H1 (cell line): ENCODE measurements around the gene ATP1A1. TPM values are rescaled to one million over a fixed set of nuclear protein-coding genes. Genes with fewer than 3 reads are reported as not detected.

Experiments used
- CTCF ChIA-PET: fragments of 300-600 bp; sonication (Branson Sonifier 250); formaldehyde crosslinking; loops from one replicate; lab custom pipeline; 2021; ENCODE audit not compliant: partially characterized antibody; lab: Charles Lee
- POLR2A ChIA-PET: fragments of 300-600 bp; sonication (Branson Sonifier 250); formaldehyde crosslinking; loops from one replicate; lab custom pipeline; 2021; ENCODE audit warnings: inconsistent platforms; ENCODE audit not compliant: partially characterized antibody; lab: Charles Lee
- DNase-seq, 2 experiments: peaks; one replicate each; pipeline versions ENCODE4 v3.0.0 to v3.0.0-alpha.2; 2010 to 2022; ENCODE audit warnings: low spot score in 2 of 2, low read depth in 1 of 2, mixed read lengths in 1 of 2
- FAIRE-seq: peaks from 2 replicates; lab custom pipeline; 2011; peaks lifted over from hg19 to GRCh38; lab: Jason Lieb, UNC
- H2AFZ ChIP-seq: 2 replicates; pipeline ENCODE4 v1.8.1; 2012; ENCODE audit warnings: low read length, inconsistent platforms
- H2AK5ac ChIP-seq: 2 replicates; pipeline ENCODE4 v1.6.1; 2013; ENCODE audit warnings: low read depth, low read length
- H2BK120ac ChIP-seq: replicated peaks from 2 replicates; pipeline ENCODE3; 2013; ENCODE audit warnings: low read depth, low read length, inconsistent platforms
- H2BK12ac ChIP-seq: 2 replicates; pipeline ENCODE4 v1.6.1; 2013; ENCODE audit warnings: low read depth, low read length
- H2BK15ac ChIP-seq: 2 replicates; pipeline ENCODE4 v1.6.1; 2013; ENCODE audit warnings: low read length
- H2BK20ac ChIP-seq: 2 replicates; pipeline ENCODE4 v1.6.1; 2013; ENCODE audit warnings: low read length
- H2BK5ac ChIP-seq: 2 replicates; pipeline ENCODE4 v1.6.1; 2013; ENCODE audit warnings: low read depth, low read length
- H3K14ac ChIP-seq: 2 replicates; pipeline ENCODE4 v1.6.1; 2013; ENCODE audit warnings: inconsistent platforms; ENCODE audit not compliant: insufficient read length
- H3K18ac ChIP-seq: 2 replicates; pipeline ENCODE4 v1.6.1; 2013; ENCODE audit warnings: low read length; ENCODE audit errors: extremely low read depth
- H3K23ac ChIP-seq: 2 replicates; pipeline ENCODE4 v1.6.1; 2013; ENCODE audit warnings: inconsistent platforms; ENCODE audit not compliant: insufficient read length
- H3K23me2 ChIP-seq: 2 replicates; pipeline ENCODE4 v1.6.1; 2013; ENCODE audit warnings: low read depth, low read length
- H3K27ac ChIP-seq: 2 replicates; pipeline ENCODE4 v1.6.1; 2011; ENCODE audit warnings: low read depth, low read length, inconsistent platforms
- H3K27me3 ChIP-seq, 4 experiments: replicated peaks in 1 of 4; 1 replicate in 1 of 4; 2 replicates in 3 of 4; pipeline versions ENCODE4 v1.6.1 to v1.8.1; 2011 to 2013; ENCODE audit warnings: low read length in 3 of 4, mild to moderate bottlenecking in 3 of 4, inconsistent platforms in 2 of 4, mixed read lengths in 2 of 4, moderate library complexity in 1 of 4; ENCODE audit not compliant: control insufficient read depth in 3 of 4, insufficient read depth in 3 of 4; ENCODE audit errors: extremely low read depth in 1 of 4
- H3K36me3 ChIP-seq, 4 experiments: 2 replicates each; pipeline versions ENCODE4 v1.6.1 to v1.8.1; 2011 to 2013; ENCODE audit warnings: mild to moderate bottlenecking in 4 of 4, low read length in 3 of 4, moderate library complexity in 2 of 4, control low read depth in 1 of 4, inconsistent platforms in 1 of 4; ENCODE audit not compliant: insufficient read depth in 4 of 4, control insufficient read depth in 2 of 4
- H3K4ac ChIP-seq: replicated peaks from 2 replicates; pipeline ENCODE3; 2013; ENCODE audit warnings: low read length, low read depth, mixed read lengths, inconsistent platforms; ENCODE audit not compliant: insufficient read length
- H3K4me1 ChIP-seq, 4 experiments: replicated peaks in 1 of 4; 1 replicate in 1 of 4; 2 replicates in 3 of 4; pipeline versions ENCODE4 v1.6.1 to v1.8.1; 2011 to 2013; ENCODE audit warnings: low read length in 3 of 4, inconsistent platforms in 2 of 4, mixed read lengths in 1 of 4; ENCODE audit not compliant: insufficient read depth in 4 of 4, control insufficient read depth in 3 of 4
- H3K4me2 ChIP-seq, 2 experiments: 2 replicates each; pipeline versions ENCODE4 v1.6.1 to v1.8.1; 2011 to 2013; ENCODE audit warnings: low read depth in 2 of 2, low read length in 2 of 2, control low read depth in 1 of 2, inconsistent platforms in 1 of 2, mild to moderate bottlenecking in 1 of 2; ENCODE audit not compliant: insufficient read depth in 1 of 2
- H3K4me3 ChIP-seq, 4 experiments: fragments of 200-600, 300-600 bp in 1 of 4; sonication (generic), shearing (Covaris generic), sonication (Bioruptor Twin) in 1 of 4; 2 replicates each; pipeline versions ENCODE4 v1.5.1 to v1.8.1; 2011 to 2016; ENCODE audit warnings: low read length in 4 of 4, low read depth in 3 of 4, control low read depth in 2 of 4, inconsistent platforms in 2 of 4, mild to moderate bottlenecking in 2 of 4, mixed read lengths in 1 of 4, moderate library complexity in 1 of 4; ENCODE audit not compliant: insufficient read depth in 2 of 4; ENCODE audit errors: extremely low read depth in 1 of 4
- H3K56ac ChIP-seq: replicated peaks from 2 replicates; pipeline ENCODE3; 2013; ENCODE audit warnings: low read depth, mild to moderate bottlenecking, mixed read lengths, low read length, inconsistent platforms; ENCODE audit not compliant: insufficient read length
- H3K79me1 ChIP-seq: 2 replicates; pipeline ENCODE4 v1.6.1; 2013; ENCODE audit warnings: low read depth, low read length, control low read depth
- H3K79me2 ChIP-seq, 2 experiments: 2 replicates each; pipeline versions ENCODE4 v1.6.1 to v1.8.1; 2012 to 2013; ENCODE audit warnings: low read length in 2 of 2, mild to moderate bottlenecking in 2 of 2, inconsistent platforms in 1 of 2; ENCODE audit not compliant: insufficient read depth in 2 of 2, control insufficient read depth in 1 of 2
- H3K9ac ChIP-seq, 4 experiments: replicated peaks in 1 of 4; 1 replicate in 1 of 4; 2 replicates in 3 of 4; pipeline versions ENCODE4 v1.6.1 to v1.8.1; 2011 to 2013; ENCODE audit warnings: low read depth in 3 of 4, low read length in 3 of 4, control low read depth in 2 of 4, mild to moderate bottlenecking in 2 of 4, moderate library complexity in 2 of 4, inconsistent platforms in 1 of 4; ENCODE audit errors: extremely low read depth in 1 of 4
- H3K9me3 ChIP-seq, 2 experiments: 2 replicates each; pipeline versions ENCODE4 v1.6.1 to v1.8.1; 2012 to 2013; ENCODE audit warnings: mild to moderate bottlenecking in 2 of 2, moderate library complexity in 2 of 2, control low read depth in 1 of 2, inconsistent platforms in 1 of 2, low read depth in 1 of 2, low read length in 1 of 2, mixed read lengths in 1 of 2; ENCODE audit not compliant: insufficient read depth in 2 of 2
- H4K20me1 ChIP-seq, 2 experiments: replicated peaks in 1 of 2; 2 replicates each; pipeline versions ENCODE3 to v1.8.1; 2011 to 2013; ENCODE audit warnings: inconsistent platforms in 2 of 2, low read length in 2 of 2, mild to moderate bottlenecking in 1 of 2; ENCODE audit not compliant: insufficient read depth in 2 of 2, control insufficient read depth in 1 of 2
- H4K5ac ChIP-seq: 2 replicates; pipeline ENCODE4 v1.6.1; 2013; ENCODE audit warnings: low read length, low read depth, mixed read lengths, inconsistent platforms; ENCODE audit not compliant: insufficient read length
- H4K8ac ChIP-seq: 2 replicates; pipeline ENCODE4 v1.8.0; 2013; ENCODE audit warnings: mild to moderate bottlenecking, moderate library complexity, low read length, inconsistent platforms; ENCODE audit not compliant: insufficient read depth; ENCODE audit errors: extremely low read depth
- H4K91ac ChIP-seq: replicated peaks from 2 replicates; pipeline ENCODE3; 2013; ENCODE audit warnings: low read length, mixed read lengths, inconsistent platforms; ENCODE audit not compliant: insufficient read length
- ASH2L ChIP-seq: fragments of 200-600, 300-600 bp; sonication (generic); IDR thresholded peaks from one replicate; pipeline ENCODE4 v1.7.1; 2017; ENCODE audit warnings: low read length
- SRF ChIP-seq: IDR thresholded peaks from 2 replicates; pipeline ENCODE4 v1.6.1; 2011; ENCODE audit warnings: mild to moderate bottlenecking, low read depth, low read length, moderate library complexity
- WGBS, 2 experiments: shearing (Covaris generic) in 1 of 2; methylation state at CpG; one replicate each; pipeline versions ENCODE4 v1.1.6 to v1.1.7; 2013 to 2015; ENCODE audit warnings: low lambda C conversion rate in 2 of 2, mixed read lengths in 2 of 2, inconsistent platforms in 1 of 2, low coverage in 1 of 2, missing lambda C conversion rate in 1 of 2; ENCODE audit not compliant: insufficient replicate concordance in 2 of 2, insufficient coverage in 1 of 2, insufficient read length in 1 of 2; ENCODE audit errors: extremely low coverage in 1 of 2, missing lambda C conversion rate in 1 of 2; 5-methylcytosine and 5-hydroxymethylcytosine counted together
- polyA plus RNA-seq, 7 experiments: library from polyadenylated mRNA; depleted of rRNA in 3 of 7; stranded (reverse) in 5 of 7; unstranded in 2 of 7; fragments of >200 nt in 5 of 7; fragments of 200-250 nt in 2 of 7; gene quantifications; 1 replicate in 5 of 7; 2 replicates in 1 of 7; 4 replicates in 1 of 7; pipeline versions ENCODE4 v1.2.1 to v1.2.3, GENCODE V29; 2011 to 2013; ENCODE audit warnings: missing spikeins in 2 of 7, mixed read lengths in 2 of 7
- total RNA-seq: library from RNA; stranded (reverse); fragmentation: NEBNext Ultra II Directional; extraction: Animal tissue kit (Norgen Biotek cat#: 25700); gene quantifications from 2 replicates; pipeline ENCODE4 v1.2.1, GENCODE V29; 2021

The ATP1A1 gene
- total and polyA plus RNA-seq, 2 of the 8 experiments (the other 6 are each of a cell fraction or from before 2014, with no cell fraction given) = 222 to 325 TPM

DNA sequence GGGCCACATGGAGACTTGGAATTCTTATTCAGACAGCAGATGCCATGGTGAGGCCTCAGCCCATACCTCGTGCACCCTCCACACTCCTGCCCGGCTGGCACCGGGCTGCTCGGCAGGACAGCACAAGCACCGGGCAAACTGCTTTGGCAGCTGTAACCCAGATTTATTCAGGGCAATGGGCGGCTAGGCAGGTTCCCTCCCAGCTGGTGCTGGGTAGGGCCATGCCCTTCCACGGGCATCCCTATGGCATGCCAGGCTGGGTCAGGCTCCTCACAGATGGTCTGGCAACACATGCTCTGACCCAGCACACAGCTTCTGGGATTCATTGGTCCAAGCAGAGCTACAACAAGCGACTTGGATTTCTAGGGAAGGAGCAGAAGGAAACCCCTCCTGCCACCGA, 53.4 kb downstream of the ATP1A1 start:
- no peaks in the 10 kb centered on the region for H3K4me1 ChIP-seq
- TF ChIP-seq ASH2L = no peak
- TF ChIP-seq SRF = no peak
- TF ChIP-seq, all 59 proteins: peak for 0
- H3K79me1 ChIP-seq = no peaks in the 10 kb centered on the region
- H3K27me3 ChIP-seq = no peaks in the 10 kb centered on the region; a peak in 1 of 7 replicates
- H3K79me2 ChIP-seq = no peaks in the 10 kb centered on the region
- H4K91ac ChIP-seq = no peak overlapping the region
- peak overlapping the region; percentile 79 for H4K8ac ChIP-seq
- H4K5ac ChIP-seq = no peak overlapping the region
- H3K9me3 ChIP-seq = no peaks in the 10 kb centered on the region
- H2BK120ac ChIP-seq = no peak overlapping the region
- 88% methylated on average over 9 of the region's 9 CpGs; no CpG with 5 or more reads in 1 of the 2 experiments for WGBS, 2 experiments
- no peak for FAIRE-seq
- no peak overlapping the region for H2BK12ac ChIP-seq
- H2BK5ac ChIP-seq = no peak overlapping the region
- H3K4me3 ChIP-seq = no peak overlapping the region
- no peak overlapping the region for H3K56ac ChIP-seq
- H2AK5ac ChIP-seq = no peak overlapping the region
- H3K4ac ChIP-seq = no peak overlapping the region
- no peak overlapping the region for H3K9ac ChIP-seq
- H3K4me2 ChIP-seq = no peak overlapping the region
- H3K36me3 ChIP-seq = no peaks in the 10 kb centered on the region
- no peak overlapping the region for H3K14ac ChIP-seq
- no peak overlapping the region for H3K23ac ChIP-seq
- no peak overlapping the region for H3K18ac ChIP-seq
- no peak overlapping the region for H2BK15ac ChIP-seq
- POLR2A ChIA-PET = no interaction called here
- H4K20me1 ChIP-seq = no peaks in the 10 kb centered on the region
- no peak overlapping the region for H2BK20ac ChIP-seq
- H2AFZ ChIP-seq = no peak overlapping the region
- no peak for DNase-seq
- CTCF ChIA-PET = interaction anchor here (1.0 kb wide), 1 partner anchor 287 kb away, joined by 3 read pairs; no protein-coding TSS in a partner anchor
- H3K27ac ChIP-seq = no peak overlapping the region
- 0 out of 2 replicates have a peak, but pooled peaks cover 3% of the 10 kb centered on the region for H3K23me2 ChIP-seq
